Measurements from ENCODE around the gene DGAT2L6.

GRCh38 chrX:70169281-70169680, 8.0 kb upstream of the DGAT2L6 start:
- TF ChIP-seq MXI1 (IDR thresholded peaks at IDR 0.05; ENCODE audit: low read depth, low read length), result no peak
- TF ChIP-seq, protein P1, sequence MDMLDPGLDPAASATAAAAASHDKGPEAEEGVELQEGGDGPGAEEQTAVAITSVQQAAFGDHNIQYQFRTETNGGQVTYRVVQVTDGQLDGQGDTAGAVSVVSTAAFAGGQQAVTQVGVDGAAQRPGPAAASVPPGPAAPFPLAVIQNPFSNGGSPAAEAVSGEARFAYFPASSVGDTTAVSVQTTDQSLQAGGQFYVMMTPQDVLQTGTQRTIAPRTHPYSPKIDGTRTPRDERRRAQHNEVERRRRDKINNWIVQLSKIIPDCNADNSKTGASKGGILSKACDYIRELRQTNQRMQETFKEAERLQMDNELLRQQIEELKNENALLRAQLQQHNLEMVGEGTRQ (IDR thresholded peaks at IDR 0.05; ENCODE audit: borderline replicate concordance, low read depth, low read length), result no peak
- no peak for TF ChIP-seq CTCF (IDR thresholded peaks at IDR 0.05)
- TF ChIP-seq MAX (IDR thresholded peaks at IDR 0.05; ENCODE audit: low read depth), result no peak
- no peak for TF ChIP-seq EP300 (IDR thresholded peaks at IDR 0.05; ENCODE audit: borderline replicate concordance in 1 of 2, low read depth in 1 of 2, low read length in 1 of 2)
- TF ChIP-seq FOSL2 (IDR thresholded peaks at IDR 0.05; ENCODE audit: borderline replicate concordance, low read depth), result no peak
- no peak for TF ChIP-seq RXRA (IDR thresholded peaks at IDR 0.05; ENCODE audit: borderline replicate concordance, low read depth)
- TF ChIP-seq NFIC (IDR thresholded peaks at IDR 0.05; ENCODE audit: borderline replicate concordance), result no peak
- TF ChIP-seq EZH2phosphoT487 (IDR thresholded peaks at IDR 0.05; ENCODE audit: borderline replicate concordance, low read depth), result no peak
- TF ChIP-seq TCF12 (IDR thresholded peaks at IDR 0.05), result no peak
- TF ChIP-seq SMC3 (IDR thresholded peaks at IDR 0.05; ENCODE audit: low read depth, low read length), result no peak
- no peak for TF ChIP-seq NRF1 (IDR thresholded peaks at IDR 0.05; ENCODE audit: low read depth, low read length)
- no peak for TF ChIP-seq RAD21 (IDR thresholded peaks at IDR 0.05; ENCODE audit: low read length)
- TF ChIP-seq SIN3A (IDR thresholded peaks at IDR 0.05; ENCODE audit: borderline replicate concordance, low read depth, low read length), result no peak
